OCI-LY1 (cell line): Measurements from ENCODE around the gene FUBP1.

ENCODE experiments used
- EZH2 ChIP-seq: fragments of 200-600 bp; sonication (generic), shearing (Covaris generic); IDR thresholded peaks from 2 replicates; pipeline ENCODE4 v1.8.0; 2017; ENCODE audit warnings: borderline replicate concordance, mixed run types, mild to moderate bottlenecking, antibody characterized with exemption, low read length, moderate library complexity, mixed read lengths
- TF ChIP-seq, protein P1 (sequence below): fragments of 200-600 bp; sonication (generic), shearing (Covaris generic); IDR thresholded peaks from 2 replicates; pipeline ENCODE4 v1.5.1; 2017; ENCODE audit warnings: mild to moderate bottlenecking, antibody characterized with exemption, low read length, moderate library complexity, mixed read lengths

DNA sequence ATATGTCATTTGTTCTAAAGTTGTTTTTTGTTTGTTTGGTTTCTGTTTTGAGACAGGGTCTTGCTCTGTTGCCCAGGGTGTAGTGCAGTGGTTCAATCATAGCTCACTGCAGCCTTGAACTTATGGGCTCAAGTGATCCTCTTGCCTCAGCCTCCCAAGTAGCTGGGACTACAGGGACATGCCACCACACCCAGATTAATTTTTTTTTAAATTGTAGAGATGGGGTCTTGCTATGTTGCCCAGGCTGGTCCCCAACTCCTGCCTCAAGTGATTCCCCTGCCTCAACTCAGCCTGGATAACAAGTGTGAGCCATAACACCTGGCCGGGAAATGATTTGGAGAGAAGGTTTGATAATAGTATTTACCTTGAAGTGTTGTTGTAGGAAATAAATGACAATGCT is 72.2 kb downstream of the FUBP1 start:
- TF ChIP-seq, protein P1, sequence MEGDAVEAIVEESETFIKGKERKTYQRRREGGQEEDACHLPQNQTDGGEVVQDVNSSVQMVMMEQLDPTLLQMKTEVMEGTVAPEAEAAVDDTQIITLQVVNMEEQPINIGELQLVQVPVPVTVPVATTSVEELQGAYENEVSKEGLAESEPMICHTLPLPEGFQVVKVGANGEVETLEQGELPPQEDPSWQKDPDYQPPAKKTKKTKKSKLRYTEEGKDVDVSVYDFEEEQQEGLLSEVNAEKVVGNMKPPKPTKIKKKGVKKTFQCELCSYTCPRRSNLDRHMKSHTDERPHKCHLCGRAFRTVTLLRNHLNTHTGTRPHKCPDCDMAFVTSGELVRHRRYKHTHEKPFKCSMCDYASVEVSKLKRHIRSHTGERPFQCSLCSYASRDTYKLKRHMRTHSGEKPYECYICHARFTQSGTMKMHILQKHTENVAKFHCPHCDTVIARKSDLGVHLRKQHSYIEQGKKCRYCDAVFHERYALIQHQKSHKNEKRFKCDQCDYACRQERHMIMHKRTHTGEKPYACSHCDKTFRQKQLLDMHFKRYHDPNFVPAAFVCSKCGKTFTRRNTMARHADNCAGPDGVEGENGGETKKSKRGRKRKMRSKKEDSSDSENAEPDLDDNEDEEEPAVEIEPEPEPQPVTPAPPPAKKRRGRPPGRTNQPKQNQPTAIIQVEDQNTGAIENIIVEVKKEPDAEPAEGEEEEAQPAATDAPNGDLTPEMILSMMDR, result no peak
- TF ChIP-seq EZH2, result no peak
